ENCODE measurements around the gene HSH2D. TPM values are rescaled to one million over a fixed set of nuclear protein-coding genes. Genes with fewer than 3 reads are reported as not detected.

HSH2D gene
- polyA plus RNA-seq, 1 of the 3 experiments (the other 2 are of a cell fraction) = not detected

- Histone ChIP-seq H3K79me2 (ENCODE audit: insufficient read depth) (peaks cover 40% of the 10 kb centered on the region), H3K9ac (no peak overlapping the region), H3K36me3 (replicated peaks in 1 of 2; ENCODE audit: control insufficient read depth in 1 of 2, insufficient read depth in 2 of 2, low read length in 1 of 2) (peaks cover 32 to 37% of the 10 kb centered on the region in 2 experiments), H3K9me3 (no peaks in the 10 kb centered on the region), H2AFZ (ENCODE audit: low read depth) (no peak overlapping the region), H3K4me2 (no peak overlapping the region), H3F3A (replicated peaks; ENCODE audit: insufficient read depth) (no peaks in the 10 kb centered on the region), H3K4me3 (ENCODE audit: low read depth in 2 of 2, low read length in 1 of 2) (no peak overlapping the region), H4K20me1 (ENCODE audit: insufficient read depth) (0 out of 2 replicates have a peak, but pooled peaks cover 5% of the 10 kb centered on the region), H3K27me3 (ENCODE audit: insufficient read depth) (no peaks in the 10 kb centered on the region), H3K27ac (ENCODE audit: low read depth in 2 of 2, low read length in 1 of 2) (no peak overlapping the region), H3K4me1 (ENCODE audit: control insufficient read depth in 1 of 2, insufficient read depth in 2 of 2, low read depth in 1 of 2, low read length in 1 of 2) (peaks cover 0 to 7% of the 10 kb centered on the region in 2 experiments; a peak in 2 of 4 replicates), H3K9me2 (no peaks in the 10 kb centered on the region)
- POLR2A ChIA-PET = no interaction called here
- 94% methylated on average over 10 of the region's 10 CpGs for WGBS (ENCODE audit: low lambda C conversion rate)
- CTCF ChIA-PET = no interaction called here
- no peak for DNase-seq
- TF ChIP-seq MAX (IDR thresholded peaks at IDR 0.05; ENCODE audit: low read depth) = no peak
- TF ChIP-seq RXRA (IDR thresholded peaks at IDR 0.05; ENCODE audit: borderline replicate concordance, low read depth) = no peak
- no peak for TF ChIP-seq USF2 (IDR thresholded peaks at IDR 0.05; ENCODE audit: borderline replicate concordance, low read depth, low read length)
- TF ChIP-seq SIN3A (IDR thresholded peaks at IDR 0.05; ENCODE audit: borderline replicate concordance, low read depth, low read length) = no peak
- no peak for TF ChIP-seq MEF2A (IDR thresholded peaks at IDR 0.05; ENCODE audit: borderline replicate concordance, low read depth)
These were observed 47.3 kb downstream of the HSH2D start for GRCh38 chr19:16190736-16191135.

- Histone ChIP-seq H3K4me3 (ENCODE audit: low read depth in 2 of 2, low read length in 1 of 2) (no peak overlapping the region), H4K20me1 (ENCODE audit: insufficient read depth) (0 out of 2 replicates have a peak, but pooled peaks cover 5% of the 10 kb centered on the region), H3F3A (replicated peaks; ENCODE audit: insufficient read depth) (peaks cover 5% of the 10 kb centered on the region), H3K79me2 (ENCODE audit: insufficient read depth) (peaks cover 33% of the 10 kb centered on the region), H3K4me2 (no peak overlapping the region), H3K9me2 (no peaks in the 10 kb centered on the region), H3K27ac (ENCODE audit: low read depth in 2 of 2, low read length in 1 of 2) (no peak overlapping the region), H3K27me3 (ENCODE audit: insufficient read depth) (no peaks in the 10 kb centered on the region), H3K9me3 (no peaks in the 10 kb centered on the region), H3K36me3 (replicated peaks in 1 of 2; ENCODE audit: control insufficient read depth in 1 of 2, insufficient read depth in 2 of 2, low read length in 1 of 2) (peaks cover 32 to 37% of the 10 kb centered on the region in 2 experiments), H3K9ac (no peak overlapping the region), H3K4me1 (ENCODE audit: control insufficient read depth in 1 of 2, insufficient read depth in 2 of 2, low read depth in 1 of 2, low read length in 1 of 2) (peaks cover under 1 to 6% of the 10 kb centered on the region in 2 experiments; a peak in 2 of 4 replicates), H2AFZ (ENCODE audit: low read depth) (no peak overlapping the region)
- ChIA-PET POLR2A (no interaction called here), CTCF (no interaction called here)
- WGBS (ENCODE audit: low lambda C conversion rate) = 83% methylated on average over 13 of the region's 16 CpGs
- TF ChIP-seq GATA2 (CRISPR knock-in tag; IDR thresholded peaks at IDR 0.05) (no peak), ZBTB33 (IDR thresholded peaks at IDR 0.05; ENCODE audit: borderline replicate concordance, low read depth) (no peak), MEF2A (IDR thresholded peaks at IDR 0.05; ENCODE audit: borderline replicate concordance, low read depth) (no peak), MXI1 (IDR thresholded peaks at IDR 0.05; ENCODE audit: low read depth, low read length) (no peak), RFX5 (IDR thresholded peaks at IDR 0.05; ENCODE audit: low read length) (no peak), RXRA (IDR thresholded peaks at IDR 0.05; ENCODE audit: borderline replicate concordance, low read depth) (no peak), TAF1 (IDR thresholded peaks at IDR 0.05; ENCODE audit: borderline replicate concordance, low read depth, low read length) (no peak), POLR2AphosphoS5 (IDR thresholded peaks at IDR 0.05; ENCODE audit: low read depth, low read length) (no peak), NFIC (IDR thresholded peaks at IDR 0.05; ENCODE audit: borderline replicate concordance) (no peak), IRF3 (IDR thresholded peaks at IDR 0.05; ENCODE audit: low read depth, low read length) (no peak), MAX (IDR thresholded peaks at IDR 0.05; ENCODE audit: low read depth) (no peak), REST (IDR thresholded peaks at IDR 0.05; ENCODE audit: low read depth, low read length) (no peak), YY1 (IDR thresholded peaks at IDR 0.05; ENCODE audit: low read depth) (no peak), EP300 (IDR thresholded peaks at IDR 0.05; ENCODE audit: borderline replicate concordance in 1 of 2, low read depth in 1 of 2, low read length in 1 of 2) (no peak), CHD2 (IDR thresholded peaks at IDR 0.05; ENCODE audit: low read length, partially characterized antibody) (no peak)
- DNase-seq = no peak
These were observed 47.9 kb downstream of the HSH2D start for GRCh38 chr19:16191216-16191908.

Data from SK-N-SH (cell line).